NCI-H82 treated with DMSO at 0.1 percent for 48 hours (cell line): ENCODE data around the gene OGDH.
A peak's percentile ranks its signal among the peaks of the same experiment; 100 is the strongest.

ENCODE experiments used
- DNase-seq: peaks from one replicate; lab custom pipeline; 2025; ENCODE audit not compliant: unreplicated experiment; lab: John Stamatoyannopoulos, UW

Gene OGDH

GRCh38 chr7:44735403-44736165 is 129.2 kb downstream of the OGDH start:
- no peak for DNase-seq

DNA sequence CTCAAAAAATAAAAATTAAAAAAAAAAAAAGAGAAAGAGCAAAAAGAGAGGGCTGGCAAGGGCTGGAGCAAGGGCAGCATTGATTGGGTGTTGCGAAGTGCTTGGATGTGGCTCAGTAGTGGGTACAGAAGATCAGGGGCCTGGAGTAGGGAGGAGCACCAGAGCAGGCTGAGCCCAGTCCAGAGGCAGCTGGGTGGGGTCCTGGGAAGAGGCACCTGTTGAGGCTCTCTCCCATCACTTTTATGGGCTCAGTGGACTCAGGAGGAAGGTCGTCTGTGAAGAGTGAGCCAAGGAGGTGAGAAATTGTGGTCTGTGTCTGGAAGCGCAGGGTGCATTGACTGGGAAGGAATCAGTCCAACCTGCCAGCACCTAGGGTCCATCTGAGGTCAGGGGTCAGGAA is 130.5 kb downstream of the OGDH start:
- DNase-seq: no peak

- DNase-seq: no peak
Measured at GRCh38 chr7:44738051-44738723, 131.8 kb downstream of the OGDH start.

- no peak for DNase-seq
Measured at GRCh38 chr7:44738876-44739665, 132.6 kb downstream of the OGDH start.

DNA sequence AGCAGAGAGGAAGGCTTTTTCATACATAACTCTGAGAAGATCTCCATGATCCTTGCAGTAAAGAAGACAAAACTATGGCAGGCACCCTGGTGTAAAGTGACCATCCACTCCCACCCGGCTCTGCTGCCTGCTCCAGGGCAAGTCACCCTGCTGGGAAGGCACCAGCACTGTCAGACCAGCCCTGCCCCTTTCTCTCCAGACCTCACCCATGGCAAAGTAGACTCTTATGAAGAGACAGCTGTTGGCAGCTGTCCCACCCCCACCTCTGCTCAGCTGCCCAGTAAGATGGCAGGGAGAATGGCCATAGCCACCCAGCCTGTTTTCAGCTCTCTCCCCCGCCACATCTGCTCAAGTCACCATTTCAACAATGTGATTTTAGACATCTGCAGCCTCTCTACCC is 133.6 kb downstream of the OGDH start:
- no peak for DNase-seq

DNA sequence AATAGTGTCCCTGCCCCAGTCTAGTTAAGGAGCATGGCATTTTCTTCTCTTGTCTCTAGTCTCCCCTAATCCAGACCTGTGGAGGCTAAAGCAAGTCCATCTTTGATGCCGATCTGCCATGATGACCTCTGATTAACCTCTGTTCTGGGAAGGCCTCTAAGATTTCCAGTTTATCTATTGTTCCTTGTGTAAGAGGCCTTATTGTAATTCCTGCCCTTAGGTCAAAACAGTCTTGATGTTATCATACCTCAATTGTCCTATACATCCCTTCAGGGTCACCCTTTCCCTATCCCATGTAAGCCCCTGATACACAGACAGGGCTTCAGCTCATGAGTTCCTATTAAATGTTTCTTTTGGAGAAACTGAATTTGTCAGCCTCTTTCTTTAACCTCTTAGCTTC is 137.3 kb downstream of the OGDH start:
- no peak for DNase-seq

GRCh38 chr7:44748045-44748947 is 141.9 kb downstream of the OGDH start, which contains the start of gene ZMIZ2:
Gene ZMIZ2 (plus strand): TSS chr7:44748847. CDS start chr7:44756250, 7,403 bp downstream.
- DNase-seq: peak; percentile 51

DNA sequence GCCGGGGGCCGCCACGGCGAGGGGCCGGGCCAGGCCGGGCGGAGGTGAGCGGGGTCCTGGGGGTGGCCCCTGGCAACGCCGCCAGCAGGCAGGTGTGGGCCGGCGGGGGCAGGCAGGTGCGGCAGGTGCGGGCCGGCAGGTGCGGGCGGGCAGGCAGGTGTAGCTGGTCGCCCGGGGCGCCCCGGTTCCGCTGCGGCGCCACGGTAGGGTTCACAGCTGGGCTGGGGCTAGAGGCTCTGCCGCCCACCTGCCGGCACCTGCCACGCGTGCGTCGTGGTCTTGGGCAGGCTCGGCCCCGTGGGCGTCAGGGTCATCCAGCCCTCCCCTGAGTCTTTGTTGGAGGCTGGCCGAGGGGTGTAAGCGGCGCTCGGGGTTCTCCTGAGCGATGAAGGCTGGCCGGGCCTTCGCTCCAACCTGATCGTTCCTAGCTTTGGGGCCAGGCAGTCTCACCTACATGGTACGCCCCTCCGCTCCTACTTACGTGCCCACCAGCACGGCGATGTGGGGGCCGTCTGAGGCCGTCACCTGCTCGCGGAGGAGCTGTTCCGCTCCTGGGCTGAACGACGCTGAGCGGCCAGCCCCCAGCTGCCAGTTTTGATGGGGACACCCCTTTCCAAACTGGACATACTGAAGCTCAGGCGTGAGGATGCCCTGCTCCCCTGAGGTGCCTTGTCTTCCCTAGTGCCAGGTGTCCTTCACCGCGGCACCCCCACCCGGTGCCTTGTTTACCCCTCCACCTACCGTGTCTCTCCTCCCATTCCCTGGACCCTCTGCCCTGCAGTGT is 142.7 kb downstream of the OGDH start:
- no peak for DNase-seq

- no peak for DNase-seq
Measured at GRCh38 chr7:44749992-44750391, 143.6 kb downstream of the OGDH start.

- no peak for DNase-seq
Measured at GRCh38 chr7:44750424-44750823, 144.0 kb downstream of the OGDH start.

DNA sequence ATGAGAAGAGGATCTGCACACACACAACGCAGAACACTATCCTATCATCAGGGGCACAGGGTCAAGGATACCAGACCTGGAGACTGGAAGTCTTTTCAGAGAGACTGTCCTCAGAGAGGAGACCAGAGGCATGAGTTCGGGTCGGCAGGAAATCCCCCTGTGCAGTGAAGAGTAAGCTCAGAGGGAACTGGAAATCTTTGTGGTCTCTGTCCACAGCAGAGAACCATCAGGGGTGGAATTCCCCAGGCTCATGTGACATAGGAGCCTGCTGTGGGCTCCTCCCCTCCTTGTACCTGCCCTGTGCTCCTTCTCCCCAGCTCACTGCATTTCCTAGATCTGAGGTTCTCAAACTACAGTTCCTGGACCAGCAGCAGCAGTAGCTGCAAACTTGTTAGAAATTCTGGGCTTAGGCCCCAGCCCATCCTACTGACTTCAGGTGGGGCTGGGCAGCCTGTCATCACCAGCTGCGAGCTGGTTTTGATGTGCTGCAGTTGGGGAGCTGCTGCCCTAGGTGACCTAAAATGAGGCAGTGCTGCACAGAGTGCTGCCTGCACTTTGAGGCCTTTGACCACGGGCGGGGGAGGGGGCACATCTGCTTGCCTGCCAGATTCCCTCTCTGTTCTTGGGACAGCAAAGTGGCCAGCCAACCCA is 144.6 kb downstream of the OGDH start:
- DNase-seq: no peak

DNA sequence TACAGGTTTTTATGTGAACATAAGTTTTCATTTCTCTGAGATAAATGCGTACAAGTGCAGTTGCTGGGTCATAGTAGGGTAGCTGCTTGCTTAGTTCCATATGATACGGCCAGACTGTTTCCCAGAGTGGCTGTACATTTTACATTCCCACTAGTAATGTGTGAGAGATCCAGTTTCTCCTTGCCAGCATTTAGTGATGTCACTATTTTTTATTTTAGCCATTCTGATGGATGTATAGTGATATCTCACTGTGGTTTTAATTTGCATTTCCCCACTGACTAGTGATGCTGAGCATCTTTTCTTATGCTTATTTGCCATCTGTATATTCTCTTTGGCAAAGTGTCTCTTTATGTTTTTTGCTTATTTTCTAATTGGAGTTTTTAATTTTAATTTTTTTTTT is 146.4 kb downstream of the OGDH start:
- no peak for DNase-seq

DNA sequence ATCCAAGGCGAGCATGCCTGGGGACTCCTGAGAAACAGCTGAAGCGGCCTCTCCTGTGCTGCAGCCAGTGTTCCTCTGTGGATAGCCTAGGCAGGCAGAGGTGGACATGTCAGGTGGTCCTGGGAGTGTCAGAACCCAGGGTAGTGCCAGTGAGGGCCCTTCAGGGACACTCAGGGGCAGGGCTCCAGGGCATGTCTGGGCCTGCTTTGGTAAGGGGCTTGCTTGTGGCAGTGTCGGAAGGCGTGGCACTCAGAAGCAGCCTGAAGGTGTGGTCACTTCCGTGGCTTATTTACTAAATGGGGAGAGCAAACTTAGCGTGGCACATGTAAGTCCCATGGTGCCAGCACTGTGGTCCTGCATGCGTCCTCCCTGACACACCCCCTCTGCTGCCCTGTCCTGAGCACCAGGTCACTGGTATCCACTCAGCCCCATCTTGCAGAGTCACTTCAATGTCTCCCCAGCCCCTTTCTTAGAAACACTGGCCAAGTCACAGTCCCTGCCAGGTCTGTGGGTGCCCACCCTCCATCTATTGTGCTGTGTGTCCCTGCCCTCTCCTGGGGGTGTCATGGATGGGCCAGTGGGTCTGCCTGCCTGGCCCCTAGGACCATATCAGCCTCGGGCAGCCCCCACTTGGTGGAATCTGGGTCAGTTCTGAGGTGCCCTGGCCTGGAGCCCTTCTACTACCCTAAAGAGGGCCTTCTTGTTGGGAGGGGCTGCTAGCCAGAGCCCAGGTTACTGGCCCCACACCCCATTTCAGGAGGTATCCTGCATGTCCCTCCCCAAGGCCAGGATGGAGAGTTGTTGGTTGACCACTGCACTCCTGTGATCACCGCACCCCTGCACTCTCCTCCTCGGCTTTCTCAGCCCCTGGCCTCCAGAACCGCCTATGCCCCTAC is 148.6 kb downstream of the OGDH start:
- no peak for DNase-seq

DNA sequence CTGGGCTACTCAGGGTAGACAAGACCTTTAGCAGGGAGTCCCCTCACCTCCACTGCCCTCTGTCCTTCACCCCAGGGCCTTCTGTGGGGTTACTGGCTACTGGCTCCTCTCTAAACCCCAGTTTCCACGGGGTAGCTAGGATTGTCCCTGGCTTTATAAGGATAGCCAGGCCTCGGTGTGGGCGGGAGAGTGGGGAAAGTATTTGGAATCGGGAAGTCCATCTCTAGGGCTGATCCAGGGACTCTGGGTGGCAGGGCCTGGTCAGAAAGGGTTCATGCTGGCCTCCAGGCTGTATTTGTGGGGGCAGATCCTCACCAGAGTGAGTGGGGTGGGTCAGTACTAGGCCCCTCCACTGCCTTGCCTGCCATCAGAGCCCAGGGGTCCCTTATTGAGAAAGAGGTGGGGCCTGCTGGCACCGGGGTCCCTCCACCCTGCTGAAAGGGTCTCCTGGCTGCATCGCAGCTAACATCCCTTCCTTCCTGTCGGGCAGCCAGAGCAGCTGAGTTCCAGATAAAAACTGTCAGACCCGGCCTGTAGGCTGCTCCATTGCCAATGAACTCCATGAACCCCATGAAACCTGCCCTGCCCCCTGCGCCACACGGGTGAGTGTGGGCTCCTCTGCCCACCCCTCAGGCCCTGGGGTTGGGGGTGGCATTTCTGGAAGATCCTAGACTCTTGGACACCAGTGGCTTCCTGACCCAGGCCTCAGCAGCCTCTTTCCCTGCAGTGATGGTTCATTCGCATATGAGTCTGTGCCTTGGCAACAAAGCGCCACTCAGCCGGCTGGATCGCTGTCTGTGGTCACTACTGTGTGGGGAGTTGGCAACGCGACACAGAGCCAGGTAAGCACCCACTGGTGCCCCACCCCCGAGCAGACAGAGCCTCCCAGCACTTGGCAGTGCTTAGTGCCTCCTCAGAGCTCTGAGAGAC is 149.5 kb downstream of the OGDH start:
- DNase-seq: no peak

GRCh38 chr7:44756904-44757303 is 150.5 kb downstream of the OGDH start:
- DNase-seq: no peak

- no peak for DNase-seq
Measured at GRCh38 chr7:44757311-44757710, 150.9 kb downstream of the OGDH start.

DNA sequence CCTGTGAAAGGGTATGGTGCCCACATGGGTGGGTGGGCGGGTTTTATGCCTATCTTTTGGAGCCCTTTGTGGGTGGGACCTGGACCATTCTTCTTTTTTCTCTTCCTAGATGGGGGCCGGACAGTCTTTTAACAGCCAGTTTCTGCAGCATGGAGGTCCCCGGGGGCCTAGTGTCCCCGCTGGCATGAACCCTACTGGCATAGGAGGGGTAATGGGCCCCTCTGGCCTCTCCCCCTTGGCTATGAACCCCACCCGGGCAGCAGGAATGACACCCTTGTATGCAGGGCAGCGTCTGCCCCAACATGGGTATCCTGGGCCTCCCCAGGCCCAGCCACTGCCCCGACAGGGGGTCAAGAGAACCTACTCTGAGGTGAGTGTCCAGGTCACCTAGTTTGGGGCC is 151.3 kb downstream of the OGDH start:
- no peak for DNase-seq
